NCI-H2196 treated with DMSO at 0.1 percent for 48 hours (cell line): ENCODE data around the gene TYMP.

ENCODE experiments used
- DNase-seq: peaks from one replicate; lab custom pipeline; 2025; ENCODE audit not compliant: unreplicated experiment; lab: John Stamatoyannopoulos, UW

Gene TYMP

GRCh38 chr22:50505776-50506610 is 23.8 kb downstream of the TYMP start:
- no peak for DNase-seq

GRCh38 chr22:50505276-50505775 is 24.5 kb downstream of the TYMP start:
- DNase-seq, result no peak

- no peak for DNase-seq
Observed at GRCh38 chr22:50504369-50505211, 25.2 kb downstream of the TYMP start.

GRCh38 chr22:50503475-50504145 is 26.2 kb downstream of the TYMP start:
- DNase-seq, result no peak

GRCh38 chr22:50502628-50503474 is 27.0 kb downstream of the TYMP start:
- no peak for DNase-seq

- no peak for DNase-seq
Observed at GRCh38 chr22:50502096-50502495, 27.7 kb downstream of the TYMP start.

- no peak for DNase-seq
Observed at GRCh38 chr22:50500452-50500851, 29.4 kb downstream of the TYMP start.

GRCh38 chr22:50498322-50498890 is 31.4 kb downstream of the TYMP start:
- peak; percentile 42 for DNase-seq

GRCh38 chr22:50497093-50497492 is 32.7 kb downstream of the TYMP start:
- DNase-seq, result no peak

GRCh38 chr22:50490531-50491308 is 39.1 kb downstream of the TYMP start:
- DNase-seq, result no peak

GRCh38 chr22:50489363-50490243 is 40.2 kb downstream of the TYMP start:
- DNase-seq, result no peak

GRCh38 chr22:50488886-50489285 is 40.9 kb downstream of the TYMP start:
- no peak for DNase-seq

GRCh38 chr22:50488006-50488677 is 41.7 kb downstream of the TYMP start:
- no peak for DNase-seq

GRCh38 chr22:50487290-50488005 is 42.4 kb downstream of the TYMP start:
- DNase-seq, result no peak

- no peak for DNase-seq
Observed at GRCh38 chr22:50486561-50487289, 43.1 kb downstream of the TYMP start, which contains the start of gene MIOX. MIOX (plus strand) TSS chr22:50486859; CDS start chr22:50486898, 39 bp downstream.
